ENCODE results near the gene PPOX.

The PPOX gene

GRCh38 chr1:161199506-161200139 is 33.4 kb downstream of the PPOX start:
- H3K27me3 ChIP-seq (ENCODE audit: insufficient read depth, low read length), result no peaks in the 10 kb centered on the region
- H3K27ac ChIP-seq (ENCODE audit: low read depth, low read length), result peak overlapping the region; percentile 95; the same call in 1 of the 2 replicates
- H3K4me1 ChIP-seq (ENCODE audit: insufficient read depth, low read length), result peaks cover 56% of the 10 kb centered on the region
- H3K9me3 ChIP-seq (ENCODE audit: insufficient read depth, low read depth, low read length), result no peaks in the 10 kb centered on the region
- H3K4me3 ChIP-seq (ENCODE audit: low read length), result peak overlapping the region; percentile 51
- peak overlapping the region; percentile 14; the same call in 1 of the 2 replicates for H3K9ac ChIP-seq (ENCODE audit: low read depth, low read length)
- peaks cover 24% of the 10 kb centered on the region for H3K36me3 ChIP-seq (ENCODE audit: insufficient read depth, low read length)
- 63% methylated on average over 5 of the region's 5 CpGs for WGBS

GRCh38 chr1:161200421-161200991 is 34.3 kb downstream of the PPOX start:
- Histone ChIP-seq H3K36me3 (ENCODE audit: insufficient read depth, low read length) (peaks cover 20% of the 10 kb centered on the region), H3K4me1 (ENCODE audit: insufficient read depth, low read length) (peaks cover 56% of the 10 kb centered on the region), H3K9me3 (ENCODE audit: insufficient read depth, low read depth, low read length) (no peaks in the 10 kb centered on the region), H3K9ac (ENCODE audit: low read depth, low read length) (peak overlapping the region; percentile 75), H3K27ac (ENCODE audit: low read depth, low read length) (peak overlapping the region; percentile 95), H3K27me3 (ENCODE audit: insufficient read depth, low read length) (no peaks in the 10 kb centered on the region), H3K4me3 (ENCODE audit: low read length) (no peak overlapping the region)
- WGBS, result 54% methylated on average over 3 of the region's 5 CpGs

DNA sequence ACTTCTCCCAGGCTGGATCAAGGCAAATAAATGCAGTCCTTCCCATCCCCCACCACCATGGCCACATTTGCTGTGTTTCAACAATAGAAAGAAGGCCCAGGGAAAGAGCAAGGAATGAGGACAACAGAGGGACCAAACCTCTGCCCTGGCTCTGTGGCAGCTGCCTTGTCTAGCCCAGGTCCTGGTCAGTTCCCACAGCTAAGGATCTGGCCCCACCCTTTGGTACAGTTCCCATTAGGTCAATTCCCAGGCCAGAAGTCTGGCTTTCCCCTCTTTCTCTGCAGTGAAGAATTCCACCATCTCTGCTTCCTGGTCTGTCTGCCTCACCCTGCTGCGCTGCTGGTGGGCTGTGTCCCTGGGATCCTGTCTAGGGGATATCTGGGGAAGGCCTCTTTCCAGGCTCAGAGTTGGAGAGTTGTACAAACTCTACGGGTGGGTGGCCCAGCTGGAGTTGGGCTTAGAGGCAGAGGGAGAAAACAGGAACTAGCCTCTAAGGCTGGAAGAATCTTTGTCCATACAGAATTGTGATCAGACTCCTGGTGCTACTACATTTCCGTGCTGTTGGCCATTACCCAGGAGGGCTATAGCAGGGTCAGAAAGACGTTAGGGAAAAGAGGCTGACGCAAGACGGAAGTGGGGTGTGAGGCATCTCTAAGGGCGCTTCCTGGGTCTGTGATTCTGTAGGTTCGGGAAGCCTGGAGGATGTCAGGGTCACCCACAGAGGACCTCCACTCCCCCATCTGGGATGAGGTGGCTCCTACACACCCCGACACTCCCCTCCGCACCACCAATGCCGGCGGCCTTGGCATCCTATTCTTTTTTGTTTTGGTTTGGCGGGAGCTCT is 35.0 kb downstream of the PPOX start:
- Histone ChIP-seq H3K36me3 (ENCODE audit: insufficient read depth, low read length) (peaks cover 25% of the 10 kb centered on the region), H3K9me3 (ENCODE audit: insufficient read depth, low read depth, low read length) (no peaks in the 10 kb centered on the region), H3K4me1 (ENCODE audit: insufficient read depth, low read length) (peaks cover 56% of the 10 kb centered on the region), H3K27ac (ENCODE audit: low read depth, low read length) (peak overlapping the region; percentile 95), H3K9ac (ENCODE audit: low read depth, low read length) (peak overlapping the region; percentile 75), H3K4me3 (ENCODE audit: low read length) (peak overlapping the region; percentile 86), H3K27me3 (ENCODE audit: insufficient read depth, low read length) (no peaks in the 10 kb centered on the region)
- 82% methylated on average over 13 of the region's 13 CpGs for WGBS

DNA sequence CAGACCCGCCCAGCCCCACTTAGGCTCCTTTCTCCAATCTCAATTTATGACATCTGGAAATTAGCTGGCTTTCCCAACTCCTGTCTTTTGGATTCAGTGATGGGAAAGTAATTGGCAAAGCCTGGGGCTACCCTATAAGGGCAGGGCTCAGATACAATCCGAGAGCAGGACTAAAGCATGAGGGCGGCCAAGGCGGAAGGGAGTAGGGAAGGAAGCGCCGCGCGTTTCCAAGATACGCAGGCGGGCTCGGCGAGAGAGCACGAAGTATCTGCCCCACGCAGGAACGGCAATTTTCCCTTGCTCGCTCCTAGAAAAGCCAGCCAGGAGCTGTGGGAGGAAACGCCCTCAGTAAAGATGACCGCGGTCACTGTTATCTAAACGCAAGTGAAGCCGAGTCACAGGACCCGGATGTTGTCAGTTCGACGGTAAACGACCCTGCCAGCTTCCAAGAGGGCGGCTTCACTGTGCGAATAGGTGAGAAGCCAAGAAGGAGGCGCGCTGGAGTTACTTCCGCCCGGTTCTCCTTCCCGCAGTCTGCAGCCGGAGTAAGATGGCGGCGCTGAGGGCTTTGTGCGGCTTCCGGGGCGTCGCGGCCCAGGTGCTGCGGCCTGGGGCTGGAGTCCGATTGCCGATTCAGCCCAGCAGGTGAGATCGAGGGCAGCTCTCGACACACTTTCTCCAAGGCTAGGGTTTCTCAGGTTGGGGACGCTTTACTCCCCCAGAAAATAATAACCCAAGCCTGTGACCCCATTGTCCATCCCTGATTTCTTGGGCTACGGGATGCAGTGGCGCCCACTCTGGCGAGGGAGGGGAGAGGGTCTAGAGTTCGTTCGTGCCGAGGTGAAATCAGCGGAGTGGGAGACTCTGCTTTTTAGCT is 35.8 kb downstream of the PPOX start, which contains the start of gene NDUFS2:
NDUFS2 (plus strand) TSS at position 532 of the 877 bp plus-strand sequence; CDS start at position 551, 19 bp downstream.
- 5% methylated on average over 53 of the region's 53 CpGs for WGBS
- Histone ChIP-seq H3K27ac (ENCODE audit: low read depth, low read length) (peak within 1 kb of the TSS; percentile 95), H3K9ac (ENCODE audit: low read depth, low read length) (peak within 1 kb of the TSS; percentile 95), H3K4me3 (ENCODE audit: low read length) (peak within 1 kb of the TSS; percentile 86), H3K9me3 (ENCODE audit: insufficient read depth, low read depth, low read length) (no peaks in the 10 kb centered on the region), H3K4me1 (ENCODE audit: insufficient read depth, low read length) (peaks cover 47% of the 10 kb centered on the region), H3K36me3 (ENCODE audit: insufficient read depth, low read length) (peaks cover 34% of the 10 kb centered on the region), H3K27me3 (ENCODE audit: insufficient read depth, low read length) (no peaks in the 10 kb centered on the region)

- WGBS, result 93% methylated on average over 12 of the region's 12 CpGs
- H3K4me1 ChIP-seq (ENCODE audit: insufficient read depth, low read length), result peaks cover 4% of the 10 kb centered on the region
- H3K9me3 ChIP-seq (ENCODE audit: insufficient read depth, low read depth, low read length), result no peaks in the 10 kb centered on the region
- no peak overlapping the region for H3K4me3 ChIP-seq (ENCODE audit: low read length)
- H3K9ac ChIP-seq (ENCODE audit: low read depth, low read length), result no peak overlapping the region
- H3K27me3 ChIP-seq (ENCODE audit: insufficient read depth, low read length), result no peaks in the 10 kb centered on the region
- H3K27ac ChIP-seq (ENCODE audit: low read depth, low read length), result no peak overlapping the region
- H3K36me3 ChIP-seq (ENCODE audit: insufficient read depth, low read length), result peaks cover 73% of the 10 kb centered on the region
These were observed 40.4 kb downstream of the PPOX start for GRCh38 chr1:161206411-161207140.

DNA sequence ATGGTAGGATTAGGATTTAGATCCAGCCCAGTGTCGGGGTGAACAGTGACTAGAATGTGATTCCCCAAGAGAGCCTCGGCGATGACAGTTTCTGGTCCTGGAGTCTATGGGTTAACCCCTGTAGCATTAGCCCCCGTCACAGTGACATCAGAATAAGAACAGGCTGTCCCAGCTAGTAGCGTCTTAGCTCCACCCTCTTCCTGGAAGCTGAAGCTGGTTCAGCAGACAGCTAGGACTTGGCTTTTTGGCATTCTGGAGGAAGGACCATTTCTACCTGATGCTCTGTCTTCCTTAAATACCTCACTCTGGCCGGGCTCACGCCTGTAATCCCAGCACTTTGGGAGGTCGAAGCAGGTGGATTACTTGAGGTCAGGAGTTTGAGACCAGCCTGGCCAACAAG is 40.9 kb downstream of the PPOX start:
- H3K9me3 ChIP-seq (ENCODE audit: insufficient read depth, low read depth, low read length), result no peaks in the 10 kb centered on the region
- H3K4me1 ChIP-seq (ENCODE audit: insufficient read depth, low read length), result no peaks in the 10 kb centered on the region
- no peaks in the 10 kb centered on the region for H3K27me3 ChIP-seq (ENCODE audit: insufficient read depth, low read length)
- H3K9ac ChIP-seq (ENCODE audit: low read depth, low read length), result no peak overlapping the region
- peaks cover 79% of the 10 kb centered on the region for H3K36me3 ChIP-seq (ENCODE audit: insufficient read depth, low read length)
- no peak overlapping the region for H3K4me3 ChIP-seq (ENCODE audit: low read length)
- 84% methylated on average over 8 of the region's 8 CpGs for WGBS
- H3K27ac ChIP-seq (ENCODE audit: low read depth, low read length), result no peak overlapping the region

GRCh38 chr1:161209790-161210409 is 43.7 kb downstream of the PPOX start:
- Histone ChIP-seq H3K27ac (ENCODE audit: low read depth, low read length) (no peak overlapping the region), H3K27me3 (ENCODE audit: insufficient read depth, low read length) (no peaks in the 10 kb centered on the region), H3K9me3 (ENCODE audit: insufficient read depth, low read depth, low read length) (no peaks in the 10 kb centered on the region), H3K4me3 (ENCODE audit: low read length) (no peak overlapping the region), H3K4me1 (ENCODE audit: insufficient read depth, low read length) (no peaks in the 10 kb centered on the region), H3K9ac (ENCODE audit: low read depth, low read length) (no peak overlapping the region), H3K36me3 (ENCODE audit: insufficient read depth, low read length) (peaks cover 89% of the 10 kb centered on the region)
- WGBS, result 54% methylated on average over 10 of the region's 11 CpGs

DNA sequence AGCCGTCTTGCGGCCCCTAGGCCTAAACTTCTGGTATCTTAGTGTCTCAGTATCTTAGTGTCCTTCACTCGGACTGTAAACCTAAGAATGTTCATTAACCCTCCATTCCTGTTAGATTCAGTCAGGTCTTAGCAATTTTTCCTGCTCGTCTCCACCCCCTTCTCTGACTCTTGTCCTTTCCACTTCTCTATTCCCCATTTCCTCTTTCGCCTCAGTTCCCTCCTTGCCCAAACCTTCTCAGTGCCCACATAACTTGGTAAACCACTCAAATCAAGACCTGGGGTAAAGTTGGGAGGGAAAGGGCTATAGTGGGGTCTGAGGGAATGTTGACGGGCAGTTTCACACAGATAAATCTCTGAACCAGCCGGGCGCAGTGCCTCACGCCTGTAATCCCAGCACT is 48.1 kb downstream of the PPOX start:
- no peaks in the 10 kb centered on the region for H3K9me3 ChIP-seq (ENCODE audit: insufficient read depth, low read depth, low read length)
- no peak overlapping the region for H3K9ac ChIP-seq (ENCODE audit: low read depth, low read length)
- H3K4me3 ChIP-seq (ENCODE audit: low read length), result no peak overlapping the region
- no peak overlapping the region for H3K27ac ChIP-seq (ENCODE audit: low read depth, low read length)
- peaks cover 5% of the 10 kb centered on the region for H3K4me1 ChIP-seq (ENCODE audit: insufficient read depth, low read length)
- H3K36me3 ChIP-seq (ENCODE audit: insufficient read depth, low read length), result peaks cover 50% of the 10 kb centered on the region
- H3K27me3 ChIP-seq (ENCODE audit: insufficient read depth, low read length), result no peaks in the 10 kb centered on the region
- 96% methylated on average over 9 of the region's 9 CpGs for WGBS

DNA sequence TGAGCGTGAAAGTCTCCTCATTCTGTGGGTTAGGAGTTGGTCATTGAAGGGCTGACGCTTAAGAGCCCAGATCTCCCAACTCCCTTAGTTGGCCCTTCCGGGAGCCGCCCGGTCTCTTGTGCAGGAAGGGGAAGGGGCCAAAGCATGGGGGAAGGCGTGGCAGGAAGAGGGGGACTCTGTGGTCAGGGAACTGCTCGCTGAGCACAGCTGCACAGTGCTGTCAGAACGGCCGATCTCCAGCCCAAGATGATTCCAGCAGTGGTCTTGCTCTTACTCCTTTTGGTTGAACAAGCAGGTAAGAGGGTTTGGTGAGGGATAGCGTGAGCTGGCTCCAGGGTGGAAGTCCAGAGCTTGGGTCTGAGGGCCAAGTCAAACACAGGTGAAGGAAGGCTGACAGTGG is 48.9 kb downstream of the PPOX start, which contains the start of gene FCER1G:
FCER1G (plus strand) TSS at position 220 of the 400 bp plus-strand sequence; CDS start at position 247, 27 bp downstream.
- WGBS, result 94% methylated on average over 10 of the region's 10 CpGs

More for the DNA sequence above, 48.9 kb downstream of the PPOX start, which contains the start of gene FCER1G:
- no peak within 1 kb of the TSS for H3K27ac ChIP-seq (ENCODE audit: low read depth, low read length)
- H3K9ac ChIP-seq (ENCODE audit: low read depth, low read length), result no peak within 1 kb of the TSS
- H3K36me3 ChIP-seq (ENCODE audit: insufficient read depth, low read length), result peaks cover 45% of the 10 kb centered on the region
- H3K4me3 ChIP-seq (ENCODE audit: low read length), result no peak within 1 kb of the TSS
- H3K4me1 ChIP-seq (ENCODE audit: insufficient read depth, low read length), result peaks cover 5% of the 10 kb centered on the region
- no peaks in the 10 kb centered on the region for H3K9me3 ChIP-seq (ENCODE audit: insufficient read depth, low read depth, low read length)
- H3K27me3 ChIP-seq (ENCODE audit: insufficient read depth, low read length), result no peaks in the 10 kb centered on the region
